ENCODE results near the gene MAP4K3. TPM values are rescaled to one million over a fixed set of nuclear protein-coding genes. Genes with fewer than 3 reads are reported as not detected.

Gene MAP4K3
- total RNA-seq, 1 experiment from 2014 or later, result 26.6 TPM

GRCh38 chr2:39475006-39475405 is 37.9 kb upstream of the MAP4K3 start:
- Histone ChIP-seq H3K27me3 (ENCODE audit: control insufficient read depth, insufficient read depth, low read length) (no peaks in the 10 kb centered on the region), H3K9me3 (ENCODE audit: control insufficient read depth, insufficient read depth, low read depth, low read length) (no peaks in the 10 kb centered on the region), H3K36me3 (ENCODE audit: control insufficient read depth, insufficient read depth, low read length) (no peaks in the 10 kb centered on the region), H3K4me1 (ENCODE audit: control insufficient read depth, insufficient read depth, low read length) (no peaks in the 10 kb centered on the region), H3K4me3 (ENCODE audit: low read depth in 2 of 2, low read length in 2 of 2) (no peak overlapping the region), H3K27ac (ENCODE audit: low read length) (no peak overlapping the region)
- no TSS peak for BruUV-seq (replicated peaks)
- in situ Hi-C loops (cut with HindIII; ENCODE audit: low pct_unique_long_range_greater_than_20kb, low sequenced_read_pairs) (no loop called here), intact Hi-C loops (cut with micrococcal nuclease; ENCODE audit: unreplicated experiment) (no loop called here)
- ATAC-seq (no peak), DNase-seq (ENCODE audit: low read depth, low spot score) (no peak)
- ChIA-PET POLR2A (interaction anchor here (0.7 kb wide), 1 partner anchor 74 kb away, joined by 5 read pairs; no protein-coding TSS in a partner anchor), CTCF (no interaction called here)
- TF ChIP-seq SIN3A (IDR thresholded peaks at IDR 0.05; ENCODE audit: borderline replicate concordance, insufficient read depth, low read depth, low read length), result no peak
- no peak for TF ChIP-seq TCF7L2 (IDR thresholded peaks at IDR 0.05; ENCODE audit: low read depth, low read length)
- TF ChIP-seq, protein P1, sequence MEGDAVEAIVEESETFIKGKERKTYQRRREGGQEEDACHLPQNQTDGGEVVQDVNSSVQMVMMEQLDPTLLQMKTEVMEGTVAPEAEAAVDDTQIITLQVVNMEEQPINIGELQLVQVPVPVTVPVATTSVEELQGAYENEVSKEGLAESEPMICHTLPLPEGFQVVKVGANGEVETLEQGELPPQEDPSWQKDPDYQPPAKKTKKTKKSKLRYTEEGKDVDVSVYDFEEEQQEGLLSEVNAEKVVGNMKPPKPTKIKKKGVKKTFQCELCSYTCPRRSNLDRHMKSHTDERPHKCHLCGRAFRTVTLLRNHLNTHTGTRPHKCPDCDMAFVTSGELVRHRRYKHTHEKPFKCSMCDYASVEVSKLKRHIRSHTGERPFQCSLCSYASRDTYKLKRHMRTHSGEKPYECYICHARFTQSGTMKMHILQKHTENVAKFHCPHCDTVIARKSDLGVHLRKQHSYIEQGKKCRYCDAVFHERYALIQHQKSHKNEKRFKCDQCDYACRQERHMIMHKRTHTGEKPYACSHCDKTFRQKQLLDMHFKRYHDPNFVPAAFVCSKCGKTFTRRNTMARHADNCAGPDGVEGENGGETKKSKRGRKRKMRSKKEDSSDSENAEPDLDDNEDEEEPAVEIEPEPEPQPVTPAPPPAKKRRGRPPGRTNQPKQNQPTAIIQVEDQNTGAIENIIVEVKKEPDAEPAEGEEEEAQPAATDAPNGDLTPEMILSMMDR (IDR thresholded peaks at IDR 0.05), result no peak
- no peak for TF ChIP-seq POLR2AphosphoS5 (IDR thresholded peaks at IDR 0.05; ENCODE audit: low read depth, low read length)
- no peak for TF ChIP-seq REST (IDR thresholded peaks at IDR 0.05; ENCODE audit: insufficient read depth in 1 of 2, low read depth in 2 of 2, low read length in 1 of 2)

DNA sequence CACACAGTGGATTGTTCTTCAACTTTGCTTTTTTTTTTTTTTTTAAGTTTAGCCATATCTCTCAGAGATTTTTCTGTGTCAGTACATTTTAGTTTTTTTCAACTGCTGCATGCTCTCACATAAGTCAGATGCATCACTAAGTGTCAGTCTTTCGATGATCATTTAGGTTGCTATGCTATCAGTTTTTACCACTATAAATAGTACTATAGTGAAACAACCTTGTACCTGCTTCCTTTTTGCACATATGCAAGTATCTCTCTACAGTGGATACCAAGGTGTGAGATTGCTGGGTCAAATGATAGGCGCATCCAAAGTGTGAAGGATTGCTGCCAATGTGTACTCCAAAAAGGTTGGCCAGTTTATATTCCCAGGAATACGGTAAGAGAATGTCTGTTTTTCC is 33.5 kb upstream of the MAP4K3 start:
- no peak for ATAC-seq
- no peak overlapping the region for H3K27ac ChIP-seq (ENCODE audit: low read length)
- TF ChIP-seq REST (IDR thresholded peaks at IDR 0.05; ENCODE audit: insufficient read depth in 1 of 2, low read depth in 2 of 2, low read length in 1 of 2) (no peak), TCF7L2 (IDR thresholded peaks at IDR 0.05; ENCODE audit: low read depth, low read length) (no peak), POLR2AphosphoS5 (IDR thresholded peaks at IDR 0.05; ENCODE audit: low read depth, low read length) (no peak), SIN3A (IDR thresholded peaks at IDR 0.05; ENCODE audit: borderline replicate concordance, insufficient read depth, low read depth, low read length) (no peak)
- TF ChIP-seq, protein P1 (IDR thresholded peaks at IDR 0.05), result no peak
- H3K36me3 ChIP-seq (ENCODE audit: control insufficient read depth, insufficient read depth, low read length), result no peaks in the 10 kb centered on the region
- no peaks in the 10 kb centered on the region for H3K27me3 ChIP-seq (ENCODE audit: control insufficient read depth, insufficient read depth, low read length)
- H3K9me3 ChIP-seq (ENCODE audit: control insufficient read depth, insufficient read depth, low read depth, low read length), result no peaks in the 10 kb centered on the region
- intact Hi-C loops (cut with micrococcal nuclease; ENCODE audit: unreplicated experiment), result no loop called here
- H3K4me1 ChIP-seq (ENCODE audit: control insufficient read depth, insufficient read depth, low read length), result peaks cover 6% of the 10 kb centered on the region; the same call in 1 of the 2 replicates
- no peak overlapping the region for H3K4me3 ChIP-seq (ENCODE audit: low read depth in 2 of 2, low read length in 2 of 2)
- in situ Hi-C loops (cut with HindIII; ENCODE audit: low pct_unique_long_range_greater_than_20kb, low sequenced_read_pairs), result no loop called here
- CTCF ChIA-PET, result no interaction called here
- POLR2A ChIA-PET, result no interaction called here
- BruUV-seq (replicated peaks), result no TSS peak
- no peak for DNase-seq (ENCODE audit: low read depth, low spot score)

Data from Panc1 (cell line).